Ishikawa (cell line): ENCODE measurements around the gene ZNF672.

Source experiments
- CEBPB ChIP-seq: IDR thresholded peaks from 2 replicates; pipeline ENCODE4 v1.6.1; 2012
- CREB1 ChIP-seq: IDR thresholded peaks from 2 replicates; pipeline ENCODE4 v1.6.1; 2012; ENCODE audit warnings: low read depth
- EGR1 ChIP-seq: IDR thresholded peaks from 2 replicates; pipeline ENCODE4 v1.6.1; 2012
- EP300 ChIP-seq: IDR thresholded peaks from 2 replicates; pipeline ENCODE4 v1.6.1; 2012; ENCODE audit warnings: borderline replicate concordance
- FOXM1 ChIP-seq: IDR thresholded peaks from 2 replicates; pipeline ENCODE4 v1.6.1; 2012; ENCODE audit warnings: low read depth, borderline replicate concordance
- MAX ChIP-seq: IDR thresholded peaks from 2 replicates; pipeline ENCODE4 v1.6.1; 2012
- NFIC ChIP-seq: IDR thresholded peaks from 2 replicates; pipeline ENCODE4 v1.6.1; 2012
- RAD21 ChIP-seq: IDR thresholded peaks from 2 replicates; pipeline ENCODE4 v1.6.1; 2012; ENCODE audit warnings: low read depth
- TAF1 ChIP-seq: IDR thresholded peaks from 2 replicates; pipeline ENCODE4 v1.6.1; 2012; ENCODE audit warnings: low read depth, mild to moderate bottlenecking
- TCF12 ChIP-seq: IDR thresholded peaks from 2 replicates; pipeline ENCODE4 v1.6.1; 2012; ENCODE audit warnings: low read depth
- TEAD4 ChIP-seq: IDR thresholded peaks from 2 replicates; pipeline ENCODE4 v1.6.1; 2012
- USF1 ChIP-seq: IDR thresholded peaks from 2 replicates; pipeline ENCODE4 v1.6.1; 2012
- YY1 ChIP-seq: IDR thresholded peaks from 2 replicates; pipeline ENCODE4 v1.6.1; 2012; ENCODE audit warnings: low read depth
- ZBTB7A ChIP-seq: IDR thresholded peaks from 2 replicates; pipeline ENCODE4 v1.6.1; 2012; ENCODE audit warnings: low read depth
- TF ChIP-seq, protein P1 (sequence below): IDR thresholded peaks from 2 replicates; pipeline ENCODE4 v1.6.1; 2012; ENCODE audit warnings: low read depth, mild to moderate bottlenecking

The ZNF672 gene

GRCh38 chr1:248837781-248838356 lies at the start of gene ZNF672:
Gene ZNF672, plus strand, starts transcription at chr1:248838224. Its CDS starts 9,051 bp downstream, at chr1:248847275.
- TF ChIP-seq RAD21 (peak; percentile 7; the same call in 1 of the 2 replicates), TCF12 (no peak; the same call in 1 of the 2 replicates), CREB1 (peak; percentile 87), NFIC (peak; percentile 12; the same call in 1 of the 2 replicates), TAF1 (peak; percentile 86), USF1 (peak; percentile 38), YY1 (no peak), MAX (peak; percentile 57; the same call in 1 of the 2 replicates), TEAD4 (no peak), EP300 (no peak), FOXM1 (no peak), ZBTB7A (peak; percentile 42), EGR1 (no peak), CEBPB (no peak)
- TF ChIP-seq, protein P1, sequence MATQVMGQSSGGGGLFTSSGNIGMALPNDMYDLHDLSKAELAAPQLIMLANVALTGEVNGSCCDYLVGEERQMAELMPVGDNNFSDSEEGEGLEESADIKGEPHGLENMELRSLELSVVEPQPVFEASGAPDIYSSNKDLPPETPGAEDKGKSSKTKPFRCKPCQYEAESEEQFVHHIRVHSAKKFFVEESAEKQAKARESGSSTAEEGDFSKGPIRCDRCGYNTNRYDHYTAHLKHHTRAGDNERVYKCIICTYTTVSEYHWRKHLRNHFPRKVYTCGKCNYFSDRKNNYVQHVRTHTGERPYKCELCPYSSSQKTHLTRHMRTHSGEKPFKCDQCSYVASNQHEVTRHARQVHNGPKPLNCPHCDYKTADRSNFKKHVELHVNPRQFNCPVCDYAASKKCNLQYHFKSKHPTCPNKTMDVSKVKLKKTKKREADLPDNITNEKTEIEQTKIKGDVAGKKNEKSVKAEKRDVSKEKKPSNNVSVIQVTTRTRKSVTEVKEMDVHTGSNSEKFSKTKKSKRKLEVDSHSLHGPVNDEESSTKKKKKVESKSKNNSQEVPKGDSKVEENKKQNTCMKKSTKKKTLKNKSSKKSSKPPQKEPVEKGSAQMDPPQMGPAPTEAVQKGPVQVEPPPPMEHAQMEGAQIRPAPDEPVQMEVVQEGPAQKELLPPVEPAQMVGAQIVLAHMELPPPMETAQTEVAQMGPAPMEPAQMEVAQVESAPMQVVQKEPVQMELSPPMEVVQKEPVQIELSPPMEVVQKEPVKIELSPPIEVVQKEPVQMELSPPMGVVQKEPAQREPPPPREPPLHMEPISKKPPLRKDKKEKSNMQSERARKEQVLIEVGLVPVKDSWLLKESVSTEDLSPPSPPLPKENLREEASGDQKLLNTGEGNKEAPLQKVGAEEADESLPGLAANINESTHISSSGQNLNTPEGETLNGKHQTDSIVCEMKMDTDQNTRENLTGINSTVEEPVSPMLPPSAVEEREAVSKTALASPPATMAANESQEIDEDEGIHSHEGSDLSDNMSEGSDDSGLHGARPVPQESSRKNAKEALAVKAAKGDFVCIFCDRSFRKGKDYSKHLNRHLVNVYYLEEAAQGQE = no peak

- TF ChIP-seq ZBTB7A (no peak), CREB1 (no peak), YY1 (no peak)
- TF ChIP-seq, protein P1 = no peak
Observed at GRCh38 chr1:248788327-248788726, 49.7 kb upstream of the ZNF672 start.

- TF ChIP-seq EGR1 = no peak
Observed at GRCh38 chr1:248790456-248790855, 47.6 kb upstream of the ZNF672 start.

- no peak for TF ChIP-seq TAF1
- no peak for TF ChIP-seq YY1
- no peak for TF ChIP-seq ZBTB7A
- no peak for TF ChIP-seq CEBPB
- no peak for TF ChIP-seq TCF12
- TF ChIP-seq CREB1 = no peak
- TF ChIP-seq TEAD4 = no peak
- no peak for TF ChIP-seq RAD21
- TF ChIP-seq NFIC = no peak
- TF ChIP-seq MAX = no peak
- no peak for TF ChIP-seq USF1
- no peak for TF ChIP-seq EGR1
- TF ChIP-seq EP300 = no peak
- TF ChIP-seq, protein P1 = no peak
- TF ChIP-seq FOXM1 = no peak
Observed at GRCh38 chr1:248791010-248791409, 47.0 kb upstream of the ZNF672 start.

GRCh38 chr1:248792342-248792741 lies 45.7 kb upstream of the ZNF672 start:
- TF ChIP-seq TEAD4 = no peak
- TF ChIP-seq, protein P1 = no peak
- no peak for TF ChIP-seq RAD21
- TF ChIP-seq FOXM1 = no peak
- no peak for TF ChIP-seq EP300
- no peak for TF ChIP-seq MAX
- no peak for TF ChIP-seq CREB1
- no peak for TF ChIP-seq YY1
- TF ChIP-seq EGR1 = no peak
- TF ChIP-seq ZBTB7A = no peak
- no peak for TF ChIP-seq CEBPB
- no peak for TF ChIP-seq NFIC
- no peak for TF ChIP-seq TCF12
- no peak for TF ChIP-seq TAF1
